HG03571 (cell line): ENCODE results near the gene STX5.
"Not testable (repeated sequence)": the region's sequence is repeated elsewhere in the genome, so short reads cannot be mapped to it uniquely, and the experiment has no call there.

Experiments
- ATAC-seq: cut with Tn5 transposase; IDR thresholded peaks from one replicate; pipeline ENCODE4 v1.9.1; 2021; ENCODE audit not compliant: unreplicated experiment

The STX5 gene

DNA sequence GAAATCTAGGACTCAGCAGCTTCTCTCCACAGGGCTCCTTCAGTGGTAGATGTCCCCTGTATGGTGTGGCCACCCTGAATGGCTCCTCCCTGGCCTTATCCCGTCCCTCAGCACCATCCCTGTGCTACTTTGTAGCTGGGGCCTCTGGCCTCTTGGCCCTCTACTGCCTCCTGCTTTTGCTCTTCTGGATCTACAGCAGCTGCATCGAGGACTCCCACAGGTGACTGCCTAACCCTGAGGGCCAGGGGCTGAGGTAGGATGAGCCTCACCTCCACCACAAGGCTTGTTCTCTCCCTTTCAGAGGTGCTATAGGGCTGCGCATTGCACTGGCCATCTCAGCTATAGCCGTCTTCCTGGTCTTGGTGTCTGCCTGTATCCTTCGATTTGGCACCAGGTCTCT, 42.9 kb downstream of the STX5 start:
- no peak for ATAC-seq

DNA sequence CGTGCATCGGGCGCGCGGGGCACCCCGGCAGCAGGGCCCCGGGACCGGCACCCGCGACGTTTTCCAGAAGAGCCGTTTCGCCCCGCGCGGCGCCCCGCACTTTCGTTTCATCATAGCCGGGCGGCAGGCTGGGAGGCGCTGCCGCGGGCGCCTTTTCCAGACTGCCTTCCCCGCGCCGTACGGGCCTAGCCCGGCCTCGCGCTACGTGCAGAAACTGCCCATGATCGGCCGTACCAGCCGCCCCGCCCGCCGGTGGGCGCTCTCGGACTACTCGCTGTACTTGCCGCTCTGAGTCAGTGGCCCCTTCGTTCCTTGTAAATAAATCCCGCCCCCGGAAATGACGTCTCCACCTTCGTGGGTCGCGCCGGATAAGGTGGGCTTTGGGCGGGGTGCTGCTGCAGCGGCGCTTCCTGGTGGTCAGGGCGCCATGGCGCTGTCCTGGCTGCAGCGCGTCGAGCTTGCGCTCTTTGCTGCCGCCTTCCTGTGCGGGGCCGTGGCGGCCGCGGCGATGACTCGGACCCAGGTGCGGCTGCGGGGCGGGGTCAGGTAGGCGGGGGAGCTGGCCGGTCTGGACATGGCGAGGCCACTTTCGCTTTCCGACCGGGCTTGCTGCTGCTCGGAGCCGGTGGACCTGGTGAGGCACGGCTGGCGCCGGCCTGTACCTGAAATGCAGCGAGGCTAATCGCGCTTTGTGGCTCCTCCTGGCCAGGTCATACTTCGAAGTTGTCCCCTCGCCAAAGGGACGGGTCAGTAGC, 44.7 kb downstream of the STX5 start, which contains the start of gene TMEM179B:
Gene TMEM179B (plus strand): TSS at position 398 of the 755 bp plus-strand sequence. CDS start 30 bp downstream, at position 428.
- ATAC-seq: peak; percentile 50

DNA sequence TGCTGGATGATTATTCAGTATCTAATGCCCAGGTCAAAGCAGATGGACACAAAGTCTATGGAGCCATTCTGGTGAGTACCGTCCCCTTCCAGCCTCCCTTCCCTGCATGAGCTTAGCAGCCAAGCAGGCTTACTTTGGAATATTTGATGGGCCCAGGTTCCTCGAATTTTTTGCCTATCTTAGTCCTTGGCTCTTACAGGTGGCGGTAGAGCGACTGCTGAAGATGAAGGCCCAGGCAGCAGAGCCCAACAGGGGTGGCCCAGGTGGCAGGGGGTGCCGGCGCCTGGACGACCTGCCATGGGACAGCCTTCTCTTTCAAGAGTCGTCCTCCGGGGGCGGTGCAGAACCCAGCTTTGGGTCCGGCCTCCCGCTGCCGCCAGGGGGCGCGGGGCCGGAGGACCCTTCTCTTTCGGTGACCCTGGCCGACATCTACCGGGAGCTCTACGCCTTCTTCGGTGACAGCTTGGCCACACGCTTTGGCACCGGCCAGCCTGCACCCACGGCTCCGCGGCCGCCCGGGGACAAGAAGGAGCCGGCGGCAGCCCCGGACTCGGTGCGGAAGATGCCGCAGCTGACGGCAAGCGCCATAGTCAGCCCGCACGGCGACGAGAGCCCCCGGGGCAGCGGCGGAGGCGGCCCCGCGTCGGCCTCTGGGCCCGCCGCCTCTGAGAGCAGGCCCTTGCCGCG, 45.4 kb downstream of the STX5 start:
- peak; percentile 59 for ATAC-seq

DNA sequence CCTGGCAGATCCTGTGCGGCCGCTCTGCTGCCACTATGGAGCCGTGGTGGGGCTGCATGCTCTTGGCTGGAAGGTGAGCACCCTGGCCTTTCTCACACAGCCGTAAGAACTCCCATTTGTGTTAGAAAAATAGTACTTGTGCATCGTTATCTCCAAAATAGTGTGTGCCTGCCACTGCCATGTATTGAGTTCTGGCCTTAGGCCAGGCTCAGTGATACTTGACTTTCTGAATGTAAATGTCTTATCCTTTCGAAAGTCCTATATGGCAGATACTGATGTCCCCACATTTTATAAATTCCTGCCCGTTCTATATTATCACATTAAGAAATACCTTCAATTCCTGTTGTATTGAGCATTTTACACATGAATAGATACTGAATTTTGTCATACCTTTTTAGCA, 49.1 kb downstream of the STX5 start:
- ATAC-seq: no peak

DNA sequence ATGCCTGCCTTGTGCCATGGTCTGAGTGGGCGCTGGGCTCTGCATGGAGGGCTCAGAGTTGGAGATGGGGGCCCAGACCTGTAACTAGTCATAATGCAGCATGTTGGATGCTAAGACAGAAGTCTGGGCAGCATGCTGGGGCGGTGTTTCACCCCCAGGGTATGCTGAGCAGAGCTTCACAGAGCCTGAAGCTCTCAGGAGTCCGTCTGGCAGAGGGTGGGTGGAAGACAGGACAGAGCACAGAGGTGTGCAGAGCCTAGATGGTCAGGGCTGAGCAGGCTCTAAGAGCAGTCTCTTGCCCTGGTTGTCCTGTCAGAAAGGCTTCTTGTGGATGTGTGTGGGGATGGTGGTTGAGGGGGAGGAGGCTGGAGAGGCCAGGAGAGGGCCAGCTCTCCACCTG, 53.4 kb downstream of the STX5 start:
- no peak for ATAC-seq

DNA sequence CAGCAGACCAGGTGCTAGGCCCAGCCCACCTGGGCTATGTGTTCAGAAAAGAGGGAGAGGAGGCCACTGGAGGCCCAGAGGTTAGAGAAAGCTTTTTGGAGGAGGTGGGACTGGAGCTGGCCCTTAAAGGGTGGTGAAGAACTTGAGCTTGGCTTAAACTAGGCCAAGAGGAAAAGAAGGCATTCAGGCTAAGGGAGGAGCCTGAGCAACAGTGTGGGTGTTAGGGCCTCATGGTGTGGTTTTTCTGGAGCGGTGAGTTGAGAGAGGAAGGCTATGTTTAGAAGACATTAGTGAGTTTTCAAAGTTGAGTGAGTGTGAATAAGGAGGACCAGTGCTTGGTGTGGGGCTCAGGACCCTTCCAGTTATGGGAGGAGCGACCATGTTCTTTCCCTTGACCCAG, 54.5 kb downstream of the STX5 start:
- ATAC-seq: no peak

DNA sequence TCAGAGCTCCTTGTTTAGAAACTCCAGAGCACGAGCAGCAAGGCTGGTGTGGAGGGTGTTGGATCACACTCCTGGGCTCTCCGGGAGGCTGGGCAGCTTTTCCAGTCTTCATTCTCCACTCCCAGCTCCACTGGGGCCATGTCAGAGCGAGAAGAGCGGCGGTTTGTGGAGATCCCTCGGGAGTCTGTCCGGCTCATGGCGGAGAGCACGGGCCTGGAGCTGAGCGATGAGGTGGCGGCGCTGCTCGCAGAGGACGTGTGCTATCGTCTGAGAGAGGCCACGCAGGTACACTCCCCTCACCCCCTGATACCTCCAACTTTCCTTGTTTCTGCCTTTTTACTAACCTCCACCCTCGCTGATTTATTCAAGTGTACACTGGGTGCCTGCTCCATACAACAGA, 56.2 kb downstream of the STX5 start:
- ATAC-seq: no peak

DNA sequence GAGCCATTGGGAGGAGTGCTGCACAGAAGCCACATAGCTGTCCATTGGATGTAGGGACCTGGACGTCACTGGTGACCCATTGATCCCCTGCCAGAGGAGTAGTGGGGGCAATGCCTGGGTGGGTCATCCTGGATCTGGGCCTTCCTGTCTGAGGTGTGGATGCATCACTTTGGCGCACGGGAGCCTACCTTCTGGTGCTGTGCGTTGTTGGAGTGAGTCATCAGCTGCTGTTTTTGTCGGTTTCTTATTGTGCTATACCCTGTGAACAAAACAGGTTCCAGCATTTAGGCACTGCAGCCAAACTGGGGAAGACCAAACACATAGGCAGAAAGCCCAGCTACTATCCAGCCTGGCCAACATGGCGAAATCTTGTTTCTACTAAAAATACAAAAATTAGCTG, 57.4 kb downstream of the STX5 start:
- no peak for ATAC-seq

DNA sequence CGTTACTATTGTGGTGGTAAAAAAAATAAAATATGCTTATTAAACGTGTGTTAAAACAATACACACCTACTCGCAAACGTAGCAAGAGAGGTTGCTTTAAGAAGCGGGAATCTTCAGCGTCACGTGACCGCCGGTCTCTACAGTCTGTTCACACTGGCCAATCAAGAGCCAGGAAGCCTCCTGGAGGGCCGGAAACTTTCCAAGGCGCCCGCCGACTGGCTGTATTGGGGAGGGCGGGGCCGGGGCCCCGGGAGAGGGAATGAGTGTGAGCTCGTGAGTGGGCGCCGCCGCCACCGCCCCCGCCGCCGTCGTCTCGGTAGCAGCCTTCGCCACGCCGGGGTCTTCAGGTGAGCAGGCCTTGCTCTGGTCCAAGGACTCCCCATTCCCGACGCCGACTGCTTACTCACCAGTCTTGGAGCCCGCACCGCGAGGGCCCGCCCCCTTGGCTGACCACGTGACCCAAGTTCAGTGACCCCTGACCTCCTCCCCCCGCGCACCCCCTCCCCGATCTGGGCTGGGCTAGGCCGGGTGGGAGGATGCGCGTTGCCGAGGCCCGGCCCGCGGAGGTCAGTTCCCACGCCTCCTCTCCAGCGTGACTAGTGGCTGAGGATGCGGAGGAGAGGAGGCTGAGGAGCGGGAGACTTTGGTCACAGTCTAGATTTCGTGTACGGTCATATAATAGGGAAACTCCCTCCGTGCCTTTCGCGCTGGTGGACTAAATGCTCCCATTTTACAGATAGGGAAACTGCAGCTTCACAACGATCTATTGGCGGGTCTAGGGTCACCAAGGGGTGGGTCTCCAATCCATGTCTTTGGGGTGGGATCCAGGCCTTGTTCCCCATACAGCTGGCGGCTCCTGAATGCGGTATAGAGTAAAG, 60.5 kb downstream of the STX5 start, which contains the start of gene TAF6L:
Gene TAF6L (plus strand): TSS at position 253 of the 878 bp plus-strand sequence. CDS start 4,388 bp downstream, outside the sequence.
- ATAC-seq: peak; percentile 62

DNA sequence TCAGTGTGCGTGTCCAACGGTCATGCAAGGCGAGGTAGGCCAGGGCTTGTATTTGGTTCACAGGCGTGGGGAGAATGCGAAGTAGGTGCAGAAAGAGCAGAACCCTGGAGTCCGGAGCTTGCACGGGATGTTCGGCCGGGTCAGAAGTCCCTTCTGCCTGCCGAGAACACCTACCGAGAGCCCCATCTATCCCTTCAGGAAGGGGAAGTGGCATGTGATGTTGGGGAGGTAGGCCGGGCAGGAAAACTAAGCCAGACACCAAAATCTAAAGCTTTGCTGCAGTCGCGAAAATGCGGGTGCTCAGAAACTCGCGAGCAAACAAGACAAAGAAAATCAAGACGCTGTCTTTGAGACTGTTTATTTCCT, 61.1 kb downstream of the STX5 start:
- ATAC-seq: peak; percentile 10

DNA sequence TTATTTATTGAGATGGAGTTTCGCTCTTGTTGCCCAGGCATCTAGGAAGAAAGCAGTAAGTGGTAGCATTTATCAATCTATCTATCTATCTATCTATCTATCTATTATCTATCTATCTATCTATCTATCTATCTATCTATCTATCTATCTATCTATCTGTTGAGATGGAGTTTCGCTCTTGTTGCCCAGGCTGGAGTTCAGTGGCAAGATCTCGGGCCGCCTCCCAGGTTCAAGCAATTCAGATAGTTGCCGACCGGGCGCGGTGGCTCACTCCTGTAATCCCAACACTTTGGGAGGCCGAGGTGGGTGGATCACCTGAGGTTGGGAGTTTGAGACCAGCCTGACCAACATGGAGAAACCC, 71.0 kb downstream of the STX5 start:
- ATAC-seq: not testable (repeated sequence)

DNA sequence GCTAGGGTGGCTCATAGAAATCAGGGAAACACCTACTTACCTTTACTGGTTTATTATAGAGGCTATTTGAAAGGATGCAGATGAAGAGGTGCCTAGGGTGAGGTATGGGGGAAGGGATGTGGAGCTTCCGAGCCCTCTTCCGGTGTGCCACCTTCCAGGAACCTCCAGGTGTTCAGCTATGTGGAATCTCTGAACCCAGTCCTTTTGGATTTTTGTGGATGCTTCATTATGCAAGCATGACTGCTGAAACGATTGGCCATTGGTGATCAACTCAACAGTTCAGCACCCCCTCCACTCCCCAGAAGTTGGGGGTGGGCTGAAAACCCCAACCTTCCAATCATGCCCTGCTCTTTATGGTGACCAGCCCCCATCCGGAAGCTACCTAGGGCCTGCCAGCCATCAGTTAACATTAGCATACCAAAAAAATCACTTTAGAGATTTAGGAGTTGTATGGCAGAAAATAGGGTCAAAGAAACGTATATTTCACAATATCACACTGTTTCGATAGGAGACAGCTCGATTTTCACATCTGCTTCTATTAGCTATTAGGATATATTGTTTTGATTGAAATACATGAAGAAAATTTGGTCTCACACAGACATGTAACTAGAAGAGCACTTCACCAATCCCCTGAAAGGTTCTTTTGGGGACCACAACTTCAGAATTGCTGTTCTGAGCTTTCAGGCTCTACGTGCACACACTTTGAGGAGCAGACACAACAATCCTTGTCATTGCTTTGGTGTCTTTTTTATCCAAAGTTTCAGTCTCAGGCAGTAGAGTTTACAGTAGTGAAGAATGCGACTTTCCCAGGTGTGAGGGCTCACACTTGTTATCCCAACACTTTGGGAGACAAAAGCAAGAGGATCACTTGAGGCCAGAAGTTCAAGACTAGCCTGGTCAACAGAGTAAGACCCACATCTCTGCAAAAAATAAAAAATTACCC, 73.7 kb downstream of the STX5 start:
- ATAC-seq: no peak
